Measurements from ENCODE around the gene PYGO1.

The PYGO1 gene

DNA sequence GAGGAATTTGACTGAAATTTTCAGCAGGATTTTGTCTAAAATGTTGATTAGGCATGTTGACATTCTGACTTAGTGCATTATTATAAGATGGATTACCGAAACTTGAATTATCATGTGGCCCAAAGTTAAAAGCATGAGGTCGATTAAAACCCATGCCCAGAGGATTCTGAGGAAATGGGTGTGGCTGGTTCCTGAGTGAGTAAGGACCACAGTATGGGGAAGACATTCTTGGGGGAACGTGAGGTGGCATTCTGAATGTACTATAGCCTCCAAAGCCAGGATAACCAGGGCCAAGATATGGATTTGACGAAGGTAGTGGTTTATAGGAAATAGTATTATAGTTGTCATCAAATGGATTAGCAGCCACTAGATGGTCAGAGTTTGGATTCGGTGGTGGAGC is 41.4 kb downstream of the PYGO1 start:
- TF ChIP-seq, protein P1, sequence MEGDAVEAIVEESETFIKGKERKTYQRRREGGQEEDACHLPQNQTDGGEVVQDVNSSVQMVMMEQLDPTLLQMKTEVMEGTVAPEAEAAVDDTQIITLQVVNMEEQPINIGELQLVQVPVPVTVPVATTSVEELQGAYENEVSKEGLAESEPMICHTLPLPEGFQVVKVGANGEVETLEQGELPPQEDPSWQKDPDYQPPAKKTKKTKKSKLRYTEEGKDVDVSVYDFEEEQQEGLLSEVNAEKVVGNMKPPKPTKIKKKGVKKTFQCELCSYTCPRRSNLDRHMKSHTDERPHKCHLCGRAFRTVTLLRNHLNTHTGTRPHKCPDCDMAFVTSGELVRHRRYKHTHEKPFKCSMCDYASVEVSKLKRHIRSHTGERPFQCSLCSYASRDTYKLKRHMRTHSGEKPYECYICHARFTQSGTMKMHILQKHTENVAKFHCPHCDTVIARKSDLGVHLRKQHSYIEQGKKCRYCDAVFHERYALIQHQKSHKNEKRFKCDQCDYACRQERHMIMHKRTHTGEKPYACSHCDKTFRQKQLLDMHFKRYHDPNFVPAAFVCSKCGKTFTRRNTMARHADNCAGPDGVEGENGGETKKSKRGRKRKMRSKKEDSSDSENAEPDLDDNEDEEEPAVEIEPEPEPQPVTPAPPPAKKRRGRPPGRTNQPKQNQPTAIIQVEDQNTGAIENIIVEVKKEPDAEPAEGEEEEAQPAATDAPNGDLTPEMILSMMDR (IDR thresholded peaks at IDR 0.05; ENCODE audit: unreplicated experiment in 3 of 3) = no peak
- H3K9me3 Mint-ChIP-seq = peaks cover 5% of the 10 kb centered on the region
- no peaks in the 10 kb centered on the region for H3K27me3 Mint-ChIP-seq (ENCODE audit: low read depth)
- H3K27ac Mint-ChIP-seq = no peak overlapping the region
- H3K4me3 Mint-ChIP-seq = no peak overlapping the region
- H3K4me1 Mint-ChIP-seq = no peaks in the 10 kb centered on the region
- peaks cover 52% of the 10 kb centered on the region for H3K36me3 Mint-ChIP-seq (ENCODE audit: low read depth)

DNA sequence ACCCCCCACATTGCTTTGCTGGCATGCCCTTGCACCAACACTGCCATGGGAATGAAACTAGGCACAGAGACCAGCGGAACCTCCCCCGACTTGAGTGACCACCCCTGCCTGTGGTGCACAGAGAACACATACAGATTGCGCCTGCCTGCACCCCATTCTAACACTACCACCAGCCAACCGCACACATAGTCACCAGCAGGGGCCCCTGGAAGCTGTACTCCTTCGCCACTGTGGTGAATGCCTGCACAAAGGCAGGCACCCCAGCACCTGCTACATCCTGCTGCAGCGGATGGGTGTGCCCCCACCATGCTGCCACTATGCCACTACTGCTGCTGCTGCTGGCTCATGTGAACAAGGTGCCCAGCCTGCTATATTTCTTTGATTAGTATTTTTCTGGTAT is 52.7 kb downstream of the PYGO1 start:
- no peak overlapping the region for H3K4me3 Mint-ChIP-seq
- no peaks in the 10 kb centered on the region for H3K36me3 Mint-ChIP-seq (ENCODE audit: low read depth)
- no peaks in the 10 kb centered on the region for H3K4me1 Mint-ChIP-seq
- TF ChIP-seq, protein P1 (IDR thresholded peaks at IDR 0.05; ENCODE audit: unreplicated experiment in 3 of 3) = no peak
- no peaks in the 10 kb centered on the region for H3K9me3 Mint-ChIP-seq
- H3K27me3 Mint-ChIP-seq (ENCODE audit: low read depth) = no peaks in the 10 kb centered on the region
- H3K27ac Mint-ChIP-seq = no peak overlapping the region

DNA sequence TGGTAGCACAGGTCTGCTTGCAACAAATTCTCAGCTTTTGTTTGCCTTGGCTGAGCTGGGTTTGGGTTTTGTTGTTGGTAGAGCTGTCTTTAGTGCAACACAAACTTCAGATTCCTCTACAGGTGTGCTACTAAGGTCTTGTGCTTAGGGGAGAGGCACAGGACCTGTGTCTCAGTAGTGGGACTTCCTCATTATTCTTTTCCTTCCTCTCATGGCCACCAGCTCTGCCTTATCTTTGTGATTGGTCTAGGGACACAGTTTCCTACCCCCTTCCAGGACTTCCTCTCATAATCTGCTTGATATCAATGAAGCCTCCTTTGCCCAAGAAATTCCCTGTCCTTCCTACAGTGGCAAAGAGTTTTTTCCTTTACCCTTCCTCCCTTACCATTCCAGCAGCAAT is 55.2 kb downstream of the PYGO1 start:
- no peak overlapping the region for H3K4me3 Mint-ChIP-seq
- H3K27ac Mint-ChIP-seq = no peak overlapping the region
- TF ChIP-seq, protein P1 (IDR thresholded peaks at IDR 0.05; ENCODE audit: unreplicated experiment in 3 of 3) = no peak
- no peaks in the 10 kb centered on the region for H3K4me1 Mint-ChIP-seq
- H3K9me3 Mint-ChIP-seq = no peaks in the 10 kb centered on the region
- no peaks in the 10 kb centered on the region for H3K36me3 Mint-ChIP-seq (ENCODE audit: low read depth)
- H3K27me3 Mint-ChIP-seq (ENCODE audit: low read depth) = no peaks in the 10 kb centered on the region

DNA sequence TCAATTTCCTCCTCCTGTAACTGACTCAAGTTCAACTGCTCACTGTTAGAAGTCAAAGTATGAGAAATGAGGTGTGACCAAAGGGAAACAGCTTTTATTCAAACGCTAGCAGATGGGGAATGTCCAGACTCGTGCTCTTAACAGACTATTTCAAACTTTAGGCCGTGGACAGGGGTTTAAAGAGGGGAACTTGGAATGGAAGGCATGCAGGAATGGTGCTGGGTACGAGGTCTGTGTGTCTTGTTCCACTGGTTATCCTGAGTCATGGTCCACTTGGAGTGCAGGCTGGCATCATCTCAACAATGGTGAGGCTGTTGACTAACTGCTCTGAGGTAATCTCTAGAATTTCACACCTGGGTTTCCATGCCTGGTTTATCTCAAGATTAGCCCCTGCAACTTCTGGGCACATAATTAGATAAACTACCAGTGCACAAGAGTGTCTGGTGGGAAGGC is 57.3 kb downstream of the PYGO1 start:
- H3K9me3 Mint-ChIP-seq = peaks cover 6% of the 10 kb centered on the region
- H3K4me1 Mint-ChIP-seq = no peaks in the 10 kb centered on the region
- H3K27ac Mint-ChIP-seq = no peak overlapping the region
- TF ChIP-seq, protein P1 (IDR thresholded peaks at IDR 0.05; ENCODE audit: unreplicated experiment in 3 of 3) = no peak
- no peaks in the 10 kb centered on the region for H3K27me3 Mint-ChIP-seq (ENCODE audit: low read depth)
- H3K4me3 Mint-ChIP-seq = no peak overlapping the region
- H3K36me3 Mint-ChIP-seq (ENCODE audit: low read depth) = no peaks in the 10 kb centered on the region

DNA sequence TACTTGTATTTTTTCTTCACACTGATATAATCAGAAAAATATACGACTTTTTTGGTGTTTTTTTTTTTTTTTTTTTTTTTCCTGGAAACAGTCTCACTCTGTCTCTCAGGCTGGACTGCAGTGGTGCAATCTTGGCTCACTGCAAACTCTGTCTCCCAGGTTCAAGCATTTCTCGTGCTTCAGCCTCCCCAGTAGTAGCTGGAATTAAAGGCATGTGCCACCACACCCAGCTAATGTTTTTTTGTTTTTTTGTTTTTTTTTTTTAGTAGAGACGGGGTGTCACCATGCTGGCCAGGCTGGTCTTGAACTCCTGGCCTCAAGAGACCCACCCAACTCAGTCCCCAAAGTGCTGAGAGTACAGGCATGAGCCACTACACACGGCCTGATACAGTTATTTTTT is 59.3 kb downstream of the PYGO1 start:
- H3K27me3 Mint-ChIP-seq (ENCODE audit: low read depth) = peaks cover 3% of the 10 kb centered on the region

DNA sequence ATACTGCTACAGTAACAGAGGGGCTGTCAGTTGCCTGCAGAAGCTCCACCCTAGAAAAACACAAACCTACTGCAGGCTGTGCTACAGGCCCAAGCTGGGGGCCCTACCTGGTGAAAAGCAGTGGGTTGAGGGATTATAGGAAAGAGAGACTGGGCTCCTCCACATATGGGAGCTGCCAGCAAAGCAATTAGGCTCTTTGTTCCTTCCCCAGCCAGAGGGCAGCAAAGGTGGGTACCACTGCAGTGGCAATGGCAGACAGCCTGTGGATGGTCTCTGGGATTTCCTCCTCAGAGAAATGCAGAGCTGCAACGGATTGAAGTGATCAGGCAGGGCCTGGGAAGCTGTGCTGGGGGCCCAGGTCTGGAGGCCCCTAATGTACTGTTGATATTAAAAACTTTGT is 61.0 kb downstream of the PYGO1 start:
- Mint-ChIP-seq H3K36me3 (ENCODE audit: low read depth) (no peaks in the 10 kb centered on the region), H3K4me1 (no peaks in the 10 kb centered on the region), H3K4me3 (no peak overlapping the region), H3K27me3 (ENCODE audit: low read depth) (peaks cover 3% of the 10 kb centered on the region), H3K27ac (no peak overlapping the region), H3K9me3 (peaks cover 32% of the 10 kb centered on the region)
- TF ChIP-seq, protein P1 (IDR thresholded peaks at IDR 0.05; ENCODE audit: unreplicated experiment in 3 of 3) = no peak

More for the DNA sequence above, 59.3 kb downstream of the PYGO1 start:
- Mint-ChIP-seq H3K4me3 (no peak overlapping the region), H3K36me3 (ENCODE audit: low read depth) (no peaks in the 10 kb centered on the region), H3K4me1 (no peaks in the 10 kb centered on the region), H3K9me3 (peaks cover 16% of the 10 kb centered on the region), H3K27ac (no peak overlapping the region)
- TF ChIP-seq, protein P1 (IDR thresholded peaks at IDR 0.05; ENCODE audit: unreplicated experiment in 3 of 3) = no peak

All from nephron (organoid).